HG03575 (cell line): ENCODE data around the gene TMEM131L.
"Not testable (repeated sequence)": the region's sequence is repeated elsewhere in the genome, so short reads cannot be mapped to it uniquely, and the experiment has no call there.

ENCODE experiments used
- ATAC-seq: cut with Tn5 transposase; IDR thresholded peaks from one replicate; pipeline ENCODE4 v1.9.1; 2021; ENCODE audit not compliant: unreplicated experiment, insufficient number of reproducible peaks, low FRiP score; ENCODE audit errors: extremely low read depth

The TMEM131L gene

DNA sequence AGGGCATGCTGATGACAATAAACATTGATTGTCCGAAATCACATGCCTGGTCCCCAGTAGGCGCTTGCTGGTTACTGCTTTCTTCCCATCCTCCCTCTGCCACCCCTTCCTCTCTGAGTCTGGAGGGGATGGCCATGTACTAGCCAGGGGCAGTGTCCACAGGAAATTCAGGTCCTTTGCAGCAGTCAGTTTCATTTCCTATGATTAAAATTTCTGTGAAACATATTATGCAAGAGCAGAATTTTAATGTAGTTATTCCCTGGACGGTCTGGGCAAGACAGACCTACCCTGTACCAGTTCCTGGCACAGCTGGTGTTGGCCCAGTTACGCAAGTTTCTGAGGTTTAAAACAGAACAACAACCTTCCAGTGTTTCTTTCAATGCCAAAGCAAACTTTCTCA is 189.8 kb downstream of the TMEM131L start:
- no peak for ATAC-seq

- no peak for ATAC-seq
These were observed 195.2 kb downstream of the TMEM131L start for GRCh38 chr4:153661215-153661822.

GRCh38 chr4:153661908-153662307 is 195.7 kb downstream of the TMEM131L start:
- ATAC-seq: no peak

GRCh38 chr4:153663667-153664066 is 197.5 kb downstream of the TMEM131L start:
- no peak for ATAC-seq

DNA sequence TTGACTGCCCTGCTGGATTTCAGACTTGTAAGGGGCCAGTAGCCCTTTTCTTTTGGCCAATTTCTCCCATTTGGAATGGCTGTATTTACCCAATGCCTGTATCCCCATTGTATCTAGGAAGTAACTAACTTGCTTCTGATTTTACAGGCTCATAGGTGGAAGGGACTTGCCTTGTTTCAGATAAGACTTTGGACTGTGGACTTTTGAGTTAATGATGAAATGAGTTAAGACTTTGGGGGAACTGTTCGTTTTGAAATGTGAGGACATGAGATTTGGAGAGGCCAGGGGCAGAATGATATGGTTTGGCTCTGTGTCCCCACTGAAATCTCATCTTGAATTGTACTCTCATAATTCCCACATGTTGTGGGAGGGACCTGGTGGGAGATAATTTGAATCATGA is 200.3 kb downstream of the TMEM131L start:
- not testable (repeated sequence) for ATAC-seq

GRCh38 chr4:153668647-153669046 is 202.5 kb downstream of the TMEM131L start:
- no peak for ATAC-seq

DNA sequence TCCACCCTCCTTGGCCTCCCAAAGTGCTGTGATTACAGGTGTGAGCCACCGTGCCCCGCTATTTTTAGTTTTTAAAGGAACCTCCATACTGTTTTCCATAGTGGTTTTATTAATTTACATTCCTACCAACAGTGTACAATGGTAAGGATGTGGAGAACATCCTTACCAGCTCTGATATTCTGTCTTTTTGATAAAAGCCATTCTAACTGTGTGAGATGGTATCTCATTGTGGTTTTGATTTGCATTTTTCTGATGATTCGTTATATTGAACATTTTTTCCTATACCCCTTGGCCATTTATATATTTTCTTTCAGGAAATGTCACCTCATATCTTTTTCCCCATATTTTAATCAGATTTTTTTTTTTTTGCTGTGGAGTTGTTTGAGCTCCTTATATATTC is 203.7 kb downstream of the TMEM131L start:
- no peak for ATAC-seq

DNA sequence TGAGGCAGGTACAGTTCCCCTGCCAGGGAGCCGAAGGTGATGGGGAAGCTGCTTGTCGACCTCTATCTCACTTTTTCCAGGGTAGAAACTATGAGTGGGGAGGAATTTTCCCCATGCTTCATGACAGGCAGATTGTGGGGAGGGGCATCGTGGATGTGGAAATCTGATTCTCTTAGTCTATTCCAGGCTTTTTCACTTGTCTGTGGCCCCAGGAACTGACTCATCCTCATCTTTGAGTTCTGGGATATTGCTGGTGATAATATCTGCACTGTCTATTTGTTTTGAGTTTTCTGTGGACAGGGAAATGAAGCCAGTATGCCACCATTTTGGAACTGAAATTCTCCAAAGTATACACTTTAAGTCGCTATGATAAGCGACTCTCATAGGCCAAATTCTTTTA is 210.3 kb downstream of the TMEM131L start:
- no peak for ATAC-seq

GRCh38 chr4:153676984-153677383 is 210.8 kb downstream of the TMEM131L start:
- no peak for ATAC-seq

DNA sequence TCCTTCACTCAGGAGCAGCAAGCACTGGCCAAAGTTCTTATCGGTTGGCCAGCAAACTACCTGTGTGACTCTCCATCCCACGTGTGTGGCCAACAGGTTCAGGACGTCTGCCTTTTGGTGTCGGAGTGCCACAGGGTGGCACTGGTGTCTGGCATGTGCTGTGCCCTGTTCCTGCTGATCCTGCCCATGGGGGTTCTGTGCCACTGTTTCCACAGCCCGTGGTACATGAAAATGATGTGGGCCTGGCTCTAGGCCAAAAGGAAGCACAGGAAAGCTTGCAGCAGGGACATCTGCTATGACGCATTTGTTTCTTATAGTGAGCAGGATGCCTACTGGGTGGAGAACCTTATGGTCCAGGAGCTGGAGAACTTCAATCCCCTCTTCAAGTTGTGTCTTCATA is 213.3 kb downstream of the TMEM131L start:
- ATAC-seq: no peak

- ATAC-seq: no peak
These were observed 217.6 kb downstream of the TMEM131L start for GRCh38 chr4:153683763-153684181.

GRCh38 chr4:153684182-153684970 is 218.2 kb downstream of the TMEM131L start, which contains the start of gene TLR2:
Gene TLR2 (plus strand): TSS chr4:153684280. CDS start chr4:153702908, 18,628 bp downstream.
- ATAC-seq: no peak

GRCh38 chr4:153684971-153685371 is 218.8 kb downstream of the TMEM131L start:
- no peak for ATAC-seq
